ENCODE data around the gene ADCY3.

- TF ChIP-seq CBX3 (IDR thresholded peaks at IDR 0.05; ENCODE audit: borderline replicate concordance in 1 of 2, low read length in 2 of 2) (no peak), ZNF3 (CRISPR knock-in tag; IDR thresholded peaks at IDR 0.05) (no peak)
These were observed at the start of gene ADCY3 for GRCh38 chr2:24920098-24920808.
